Keratinocyte (primary cell): Measurements from ENCODE around the gene PARVA.

ENCODE experiments used
- EZH2 ChIP-seq: IDR thresholded peaks from one replicate; pipeline ENCODE4 v1.6.1; 2012; ENCODE audit warnings: inconsistent platforms, mild to moderate bottlenecking, low read length, moderate library complexity
- TF ChIP-seq, protein P1 (sequence below), 3 experiments: IDR thresholded peaks in 1 of 3; conservative IDR thresholded peaks in 1 of 3; optimal IDR thresholded peaks in 1 of 3; 2 replicates in 2 of 3; 3 replicates in 1 of 3; pipeline versions ENCODE3 to v1.5.1; 2011; ENCODE audit warnings: low read length in 3 of 3, mild to moderate bottlenecking in 3 of 3, moderate library complexity in 2 of 3, control low read depth in 1 of 3, inconsistent platforms in 1 of 3; ENCODE audit not compliant: insufficient read depth in 2 of 3; ENCODE audit errors: extremely low read depth in 1 of 3

- TF ChIP-seq, protein P1, sequence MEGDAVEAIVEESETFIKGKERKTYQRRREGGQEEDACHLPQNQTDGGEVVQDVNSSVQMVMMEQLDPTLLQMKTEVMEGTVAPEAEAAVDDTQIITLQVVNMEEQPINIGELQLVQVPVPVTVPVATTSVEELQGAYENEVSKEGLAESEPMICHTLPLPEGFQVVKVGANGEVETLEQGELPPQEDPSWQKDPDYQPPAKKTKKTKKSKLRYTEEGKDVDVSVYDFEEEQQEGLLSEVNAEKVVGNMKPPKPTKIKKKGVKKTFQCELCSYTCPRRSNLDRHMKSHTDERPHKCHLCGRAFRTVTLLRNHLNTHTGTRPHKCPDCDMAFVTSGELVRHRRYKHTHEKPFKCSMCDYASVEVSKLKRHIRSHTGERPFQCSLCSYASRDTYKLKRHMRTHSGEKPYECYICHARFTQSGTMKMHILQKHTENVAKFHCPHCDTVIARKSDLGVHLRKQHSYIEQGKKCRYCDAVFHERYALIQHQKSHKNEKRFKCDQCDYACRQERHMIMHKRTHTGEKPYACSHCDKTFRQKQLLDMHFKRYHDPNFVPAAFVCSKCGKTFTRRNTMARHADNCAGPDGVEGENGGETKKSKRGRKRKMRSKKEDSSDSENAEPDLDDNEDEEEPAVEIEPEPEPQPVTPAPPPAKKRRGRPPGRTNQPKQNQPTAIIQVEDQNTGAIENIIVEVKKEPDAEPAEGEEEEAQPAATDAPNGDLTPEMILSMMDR (optimal IDR thresholded peaks at IDR 0.05 in 1 of 3, IDR thresholded peaks at IDR 0.05 in 1 of 3, conservative IDR thresholded peaks at IDR 0.05 in 1 of 3; ENCODE audit: extremely low read depth in 1 of 3, insufficient read depth in 2 of 3, low read length in 3 of 3) = no peak
- TF ChIP-seq EZH2 = no peak
Measured at GRCh38 chr11:12363373-12363772, 14.0 kb upstream of the PARVA start.
